AG09309 (cell line): ENCODE data around the gene MIEF1.

Experiments used
- DNase-seq: peaks from one replicate; pipeline ENCODE4 v3.0.0-alpha.2; 2010; ENCODE audit warnings: low read depth
- H3K4me3 ChIP-seq: 2 replicates; pipeline ENCODE4 v1.5.1; 2011; ENCODE audit warnings: mild to moderate bottlenecking, low read depth, low read length, moderate library complexity; ENCODE audit not compliant: control insufficient read depth
- TF ChIP-seq, protein P1 (sequence below): IDR thresholded peaks from 2 replicates; pipeline ENCODE4 v1.5.1; 2011; ENCODE audit warnings: mild to moderate bottlenecking, low read depth, low read length, inconsistent platforms; ENCODE audit not compliant: insufficient read depth, control insufficient read depth; ENCODE audit errors: missing control alignments

The MIEF1 gene

GRCh38 chr22:39558254-39558727, 56.2 kb downstream of the MIEF1 start:
- TF ChIP-seq, protein P1, sequence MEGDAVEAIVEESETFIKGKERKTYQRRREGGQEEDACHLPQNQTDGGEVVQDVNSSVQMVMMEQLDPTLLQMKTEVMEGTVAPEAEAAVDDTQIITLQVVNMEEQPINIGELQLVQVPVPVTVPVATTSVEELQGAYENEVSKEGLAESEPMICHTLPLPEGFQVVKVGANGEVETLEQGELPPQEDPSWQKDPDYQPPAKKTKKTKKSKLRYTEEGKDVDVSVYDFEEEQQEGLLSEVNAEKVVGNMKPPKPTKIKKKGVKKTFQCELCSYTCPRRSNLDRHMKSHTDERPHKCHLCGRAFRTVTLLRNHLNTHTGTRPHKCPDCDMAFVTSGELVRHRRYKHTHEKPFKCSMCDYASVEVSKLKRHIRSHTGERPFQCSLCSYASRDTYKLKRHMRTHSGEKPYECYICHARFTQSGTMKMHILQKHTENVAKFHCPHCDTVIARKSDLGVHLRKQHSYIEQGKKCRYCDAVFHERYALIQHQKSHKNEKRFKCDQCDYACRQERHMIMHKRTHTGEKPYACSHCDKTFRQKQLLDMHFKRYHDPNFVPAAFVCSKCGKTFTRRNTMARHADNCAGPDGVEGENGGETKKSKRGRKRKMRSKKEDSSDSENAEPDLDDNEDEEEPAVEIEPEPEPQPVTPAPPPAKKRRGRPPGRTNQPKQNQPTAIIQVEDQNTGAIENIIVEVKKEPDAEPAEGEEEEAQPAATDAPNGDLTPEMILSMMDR = no peak
- no peak for DNase-seq
- H3K4me3 ChIP-seq = no peak overlapping the region

- TF ChIP-seq, protein P1 = no peak
- DNase-seq = no peak
- no peak overlapping the region for H3K4me3 ChIP-seq
Measured at GRCh38 chr22:39558950-39559349, 56.9 kb downstream of the MIEF1 start.

DNA sequence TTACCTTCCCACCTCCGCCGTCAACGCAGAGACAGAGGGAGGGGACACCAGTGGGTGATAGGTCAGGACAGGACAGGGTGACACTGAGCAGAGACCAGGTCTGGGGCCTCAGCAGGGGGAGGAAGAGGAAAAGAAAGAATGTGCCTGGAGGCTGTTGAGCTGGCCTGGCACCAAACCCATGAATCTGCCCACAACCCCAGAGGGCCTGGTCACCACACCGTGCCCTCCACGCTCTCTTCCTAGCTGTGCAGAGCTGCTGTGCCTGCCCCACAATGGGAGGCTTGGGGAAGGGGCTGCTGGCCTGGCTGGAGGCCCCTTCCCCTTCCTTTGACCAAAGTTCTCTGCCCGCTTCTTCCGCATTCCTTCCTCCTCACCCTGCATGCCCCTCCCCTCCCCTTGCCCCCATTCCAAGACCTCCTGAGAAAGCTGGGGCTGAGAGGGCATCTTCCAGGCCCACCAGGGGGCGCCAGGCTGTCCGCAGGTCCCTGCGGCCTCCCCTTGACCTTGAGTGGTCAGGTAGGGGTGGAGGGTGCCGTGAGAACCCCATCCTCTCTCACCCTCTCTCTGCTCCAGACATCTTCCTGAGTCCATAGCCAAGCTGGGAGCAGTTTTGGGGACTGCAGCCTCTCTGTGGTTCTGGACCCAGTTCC, 57.5 kb downstream of the MIEF1 start:
- no peak for DNase-seq
- no peak overlapping the region for H3K4me3 ChIP-seq
- TF ChIP-seq, protein P1 = peak; percentile 44

GRCh38 chr22:39560127-39560526, 58.0 kb downstream of the MIEF1 start:
- no peak overlapping the region for H3K4me3 ChIP-seq
- no peak for DNase-seq
- TF ChIP-seq, protein P1 = no peak

- H3K4me3 ChIP-seq = no peak overlapping the region
- no peak for DNase-seq
- TF ChIP-seq, protein P1 = no peak
Measured at GRCh38 chr22:39562839-39563489, 60.9 kb downstream of the MIEF1 start.

GRCh38 chr22:39563571-39564428, 61.7 kb downstream of the MIEF1 start:
- DNase-seq = no peak
- no peak overlapping the region for H3K4me3 ChIP-seq
- TF ChIP-seq, protein P1 = no peak
